ENCODE measurements around the gene AK5.

- TF ChIP-seq POLR2A (IDR thresholded peaks at IDR 0.05; ENCODE audit: extremely low read depth, insufficient read length) (no peak), MAX (IDR thresholded peaks at IDR 0.05; ENCODE audit: low read depth, low read length) (no peak), MYC (IDR thresholded peaks at IDR 0.05; ENCODE audit: low read depth, low read length) (no peak)
Measured at GRCh38 chr1:77592906-77593305, 311.1 kb downstream of the AK5 start.

All from NB4 (cell line).